Naive thymus-derived CD4-positive, alpha-beta T cell (primary cell): ENCODE measurements around the gene IRF7. TPM values are rescaled to one million over a fixed set of nuclear protein-coding genes. Genes with fewer than 3 reads are reported as not detected.

Experiments
- microRNA-seq: library from miRNA; unstranded; fragments of <30 nt; microRNA quantifications from one replicate; pipeline ENCODE4 v1.2.0, GENCODE V29; 2022; ENCODE audit warnings: borderline microRNAs expressed
- polyA plus RNA-seq, 2 donors: library from polyadenylated mRNA; unstranded; fragments of 300-500 nt; fragmentation: Illumina TruSeq; gene quantifications; one replicate each; pipeline ENCODE4 v1.2.3, GENCODE V29; 2021
- total RNA-seq, 6 experiments: library from RNA in 5 of 6; stranded (reverse) in 5 of 6; gene quantifications; 1 replicate in 5 of 6; 2 replicates in 1 of 6; pipeline ENCODE4 v1.2.3 and lab custom pipeline; 2021 to 2026

IRF7 gene
- total and polyA plus RNA-seq, 7 experiments from 2014 or later = 25.9 to 134 (median 63.3) TPM

Small RNA genes within 50 kb of the gene (microRNA-seq; reads per million reads assigned to microRNA genes)
- gene MIR210 = 63.2 reads per million, percentile 49 among the genes with 10 or more reads in this experiment

Other genes with a start within 250 kb of the IRF7 start
- 10 to 100 TPM in 2 of 5 experiments, 1 to 10 TPM in 3; 1.2 to 11.8 (median 3.5) TPM for gene B4GALNT4, start 246.5 kb downstream of the IRF7 start, total RNA-seq
- under 1 TPM in 1 of 2 donors, not detected in 1; 0.14 TPM for gene B4GALNT4, start 246.5 kb downstream of the IRF7 start, polyA plus RNA-seq
- not detected for gene PKP3, start 221.7 kb downstream of the IRF7 start, total RNA-seq
- not detected for gene PKP3, start 221.7 kb downstream of the IRF7 start, polyA plus RNA-seq
- gene SIGIRR, start 201.0 kb downstream of the IRF7 start, total RNA-seq = 100 to 1,000 TPM; 210 to 497 (median 392) TPM
- gene SIGIRR, start 201.0 kb downstream of the IRF7 start, polyA plus RNA-seq = 100 to 1,000 TPM; 223 to 305 TPM
- gene ANO9, start 173.9 kb downstream of the IRF7 start, total RNA-seq = 100 to 1,000 TPM in 1 of 5 experiments, 10 to 100 TPM in 4; 85.2 to 107 (median 94.0) TPM
- 1 to 10 TPM; 9.0 to 9.7 TPM for gene ANO9, start 173.9 kb downstream of the IRF7 start, polyA plus RNA-seq
- 10 to 100 TPM; 19.3 to 27.7 (median 23.4) TPM for gene PTDSS2, start 165.7 kb downstream of the IRF7 start, total RNA-seq
- 1 to 10 TPM; 9.0 to 9.9 TPM for gene PTDSS2, start 165.7 kb downstream of the IRF7 start, polyA plus RNA-seq
- gene RNH1, start 108.7 kb downstream of the IRF7 start, total RNA-seq = 100 to 1,000 TPM in 4 of 5 experiments, 10 to 100 TPM in 1; 98.6 to 193 (median 109) TPM
- 100 to 1,000 TPM; 156 to 243 TPM for gene RNH1, start 108.7 kb downstream of the IRF7 start, polyA plus RNA-seq
- gene HRAS, start 80.4 kb downstream of the IRF7 start, total RNA-seq = 10 to 100 TPM; 22.3 to 52.0 (median 31.9) TPM
- gene HRAS, start 80.4 kb downstream of the IRF7 start, polyA plus RNA-seq = 10 to 100 TPM; 12.6 to 19.5 TPM
- gene LRRC56, start 78.4 kb downstream of the IRF7 start, total RNA-seq = 1 to 10 TPM; 2.3 to 5.1 (median 3.6) TPM
- gene LRRC56, start 78.4 kb downstream of the IRF7 start, polyA plus RNA-seq = 1 to 10 TPM in 1 of 2 donors, under 1 TPM in 1; 0.35 to 1.0 TPM
- 10 to 100 TPM in 2 of 5 experiments, 1 to 10 TPM in 3; 2.8 to 14.7 (median 9.6) TPM for gene LMNTD2, start 55.2 kb downstream of the IRF7 start, total RNA-seq
- gene LMNTD2, start 55.2 kb downstream of the IRF7 start, polyA plus RNA-seq = 1 to 10 TPM; 2.3 to 3.6 TPM
- gene RASSF7, start 55.0 kb downstream of the IRF7 start, total RNA-seq = 10 to 100 TPM; 20.0 to 45.4 (median 35.5) TPM
- 10 to 100 TPM; 26.7 to 43.6 TPM for gene RASSF7, start 55.0 kb downstream of the IRF7 start, polyA plus RNA-seq
- 10 to 100 TPM; 47.3 to 55.2 (median 49.4) TPM for gene PHRF1, start 39.5 kb downstream of the IRF7 start, total RNA-seq
- gene PHRF1, start 39.5 kb downstream of the IRF7 start, polyA plus RNA-seq = 10 to 100 TPM in 1 of 2 donors, 1 to 10 TPM in 1; 6.2 to 22.1 TPM
- gene CDHR5, start 9.0 kb upstream of the IRF7 start, total RNA-seq = not detected
- gene CDHR5, start 9.0 kb upstream of the IRF7 start, polyA plus RNA-seq = not detected
- not detected for gene SCT, start 11.2 kb upstream of the IRF7 start, total RNA-seq
- gene SCT, start 11.2 kb upstream of the IRF7 start, polyA plus RNA-seq = not detected
- gene DRD4, start 21.3 kb upstream of the IRF7 start, total RNA-seq = 1 to 10 TPM in 2 of 5 experiments, under 1 TPM in 3; 0.27 to 1.9 (median 0.75) TPM
- gene DRD4, start 21.3 kb upstream of the IRF7 start, polyA plus RNA-seq = not detected
- gene DEAF1, start 79.3 kb upstream of the IRF7 start, total RNA-seq = 100 to 1,000 TPM in 1 of 5 experiments, 10 to 100 TPM in 4; 44.5 to 117 (median 54.2) TPM
- 10 to 100 TPM; 33.0 to 71.8 TPM for gene DEAF1, start 79.3 kb upstream of the IRF7 start, polyA plus RNA-seq
- gene TMEM80, start 79.9 kb upstream of the IRF7 start, total RNA-seq = 10 to 100 TPM; 26.2 to 44.3 (median 40.4) TPM
- gene TMEM80, start 79.9 kb upstream of the IRF7 start, polyA plus RNA-seq = 10 to 100 TPM; 31.4 to 37.8 TPM
- gene EPS8L2, start 90.3 kb upstream of the IRF7 start, total RNA-seq = 10 to 100 TPM in 3 of 5 experiments, 1 to 10 TPM in 2; 7.2 to 16.6 (median 10.9) TPM
- 1 to 10 TPM; 4.5 to 4.6 TPM for gene EPS8L2, start 90.3 kb upstream of the IRF7 start, polyA plus RNA-seq
- 100 to 1,000 TPM in 2 of 5 experiments, 10 to 100 TPM in 3; 61.4 to 272 (median 90.3) TPM for gene TALDO1, start 131.5 kb upstream of the IRF7 start, total RNA-seq
- 100 to 1,000 TPM; 179 to 214 TPM for gene TALDO1, start 131.5 kb upstream of the IRF7 start, polyA plus RNA-seq
- 10 to 100 TPM; 37.8 to 59.2 (median 52.9) TPM for gene GATD1, start 161.5 kb upstream of the IRF7 start, total RNA-seq
- gene GATD1, start 161.5 kb upstream of the IRF7 start, polyA plus RNA-seq = 10 to 100 TPM in 1 of 2 donors, 1 to 10 TPM in 1; 8.1 to 17.8 TPM
- 1 to 10 TPM in 1 of 5 experiments, not detected in 4; 2.3 TPM for gene CEND1, start 174.1 kb upstream of the IRF7 start, total RNA-seq
- gene CEND1, start 174.1 kb upstream of the IRF7 start, polyA plus RNA-seq = not detected
- 10 to 100 TPM; 17.4 to 58.4 (median 21.3) TPM for gene SLC25A22, start 182.3 kb upstream of the IRF7 start, total RNA-seq
- gene SLC25A22, start 182.3 kb upstream of the IRF7 start, polyA plus RNA-seq = 10 to 100 TPM in 1 of 2 donors, 1 to 10 TPM in 1; 6.4 to 11.1 TPM
- gene PIDD1, start 189.3 kb upstream of the IRF7 start, total RNA-seq = 10 to 100 TPM; 30.0 to 38.7 (median 34.1) TPM
- gene PIDD1, start 189.3 kb upstream of the IRF7 start, polyA plus RNA-seq = 1 to 10 TPM; 4.7 to 8.3 TPM
- gene RPLP2, start 194.0 kb upstream of the IRF7 start, total RNA-seq = 1,000 to 10,000 TPM; 2,266 to 5,944 (median 5,497) TPM
- 1,000 to 10,000 TPM; 3,734 to 4,844 TPM for gene RPLP2, start 194.0 kb upstream of the IRF7 start, polyA plus RNA-seq
- gene PNPLA2, start 203.0 kb upstream of the IRF7 start, total RNA-seq = 100 to 1,000 TPM in 4 of 5 experiments, 10 to 100 TPM in 1; 60.1 to 237 (median 205) TPM
- gene PNPLA2, start 203.0 kb upstream of the IRF7 start, polyA plus RNA-seq = 10 to 100 TPM; 26.0 to 40.4 TPM
- 1 to 10 TPM in 3 of 5 experiments, under 1 TPM in 1, not detected in 1; 0.62 to 3.9 (median 2.0) TPM for gene CRACR2B, start 212.0 kb upstream of the IRF7 start, total RNA-seq
- gene CRACR2B, start 212.0 kb upstream of the IRF7 start, polyA plus RNA-seq = not detected
- 10 to 100 TPM in 3 of 5 experiments, 1 to 10 TPM in 2; 6.6 to 62.9 (median 18.5) TPM for gene CD151, start 217.0 kb upstream of the IRF7 start, total RNA-seq
- gene CD151, start 217.0 kb upstream of the IRF7 start, polyA plus RNA-seq = 1 to 10 TPM; 4.0 to 7.2 TPM
- 10 to 100 TPM; 31.2 to 93.3 (median 44.9) TPM for gene POLR2L, start 226.6 kb upstream of the IRF7 start, total RNA-seq
- 10 to 100 TPM; 55.9 to 83.1 TPM for gene POLR2L, start 226.6 kb upstream of the IRF7 start, polyA plus RNA-seq
- 10 to 100 TPM in 1 of 5 experiments, 1 to 10 TPM in 4; 4.8 to 12.6 (median 6.6) TPM for gene TSPAN4, start 226.9 kb upstream of the IRF7 start, total RNA-seq
- 1 to 10 TPM; 4.1 to 4.7 TPM for gene TSPAN4, start 226.9 kb upstream of the IRF7 start, polyA plus RNA-seq